Endodermal cell (in vitro differentiated cells): ENCODE data around the gene RBMS3. TPM values are rescaled to one million over a fixed set of nuclear protein-coding genes. Genes with fewer than 3 reads are reported as not detected.

Source experiments
- DNase-seq: peaks from one replicate; pipeline ENCODE4 v3.0.0-alpha.2; 2017
- H3K27ac ChIP-seq: 2 replicates; pipeline ENCODE4 v1.5.1; 2013; ENCODE audit warnings: mild to moderate bottlenecking, low read depth, low read length, moderate library complexity
- H3K27me3 ChIP-seq: 2 replicates; pipeline ENCODE4 v1.6.1; 2013; ENCODE audit warnings: mild to moderate bottlenecking, low read length, moderate library complexity; ENCODE audit not compliant: insufficient read depth, control insufficient read depth, poor library complexity, severe bottlenecking
- H3K36me3 ChIP-seq: 2 replicates; pipeline ENCODE4 v1.7.0; 2013; ENCODE audit warnings: mild to moderate bottlenecking, low read length, moderate library complexity; ENCODE audit not compliant: control insufficient read depth, insufficient read depth
- H3K4me1 ChIP-seq: one replicate; pipeline ENCODE4 v1.7.0; 2013; ENCODE audit warnings: low read length; ENCODE audit not compliant: control insufficient read depth, insufficient read depth
- H3K4me3 ChIP-seq: 2 replicates; pipeline ENCODE4 v1.5.1; 2013; ENCODE audit warnings: mild to moderate bottlenecking, low read length, moderate library complexity
- H3K9ac ChIP-seq: 2 replicates; pipeline ENCODE4 v1.6.1; 2013; ENCODE audit warnings: mild to moderate bottlenecking, low read length, moderate library complexity; ENCODE audit not compliant: poor library complexity, severe bottlenecking; ENCODE audit errors: extremely low read depth
- H3K9me3 ChIP-seq: 2 replicates; pipeline ENCODE4 v1.6.1; 2013; ENCODE audit warnings: mild to moderate bottlenecking, low read length, moderate library complexity; ENCODE audit not compliant: control insufficient read depth
- H3K27ac Mint-ChIP-seq: 2 replicates; pipeline ENCODE4 v1.8.0; 2020; ENCODE audit warnings: mixed read lengths
- H3K27me3 Mint-ChIP-seq: 2 replicates; pipeline ENCODE4 v1.8.0; 2021; ENCODE audit warnings: mild to moderate bottlenecking, mixed read lengths; ENCODE audit not compliant: insufficient read depth
- H3K36me3 Mint-ChIP-seq: 2 replicates; pipeline ENCODE4 v1.8.0; 2020; ENCODE audit warnings: low read depth, mixed read lengths
- H3K4me1 Mint-ChIP-seq: 2 replicates; pipeline ENCODE4 v1.8.0; 2020; ENCODE audit warnings: mixed read lengths
- H3K4me3 Mint-ChIP-seq: 2 replicates; pipeline ENCODE4 v1.8.0; 2020; ENCODE audit warnings: mild to moderate bottlenecking, moderate library complexity, mixed read lengths
- H3K9me3 Mint-ChIP-seq: 2 replicates; pipeline ENCODE4 v1.8.0; 2020; ENCODE audit warnings: mild to moderate bottlenecking, mixed read lengths
- WGBS, 2 experiments: methylation state at CpG; one replicate each; pipeline versions ENCODE4 v1.1.5 to v1.1.7; 2013; ENCODE audit warnings: missing lambda C conversion rate in 2 of 2, mixed read lengths in 1 of 2; ENCODE audit not compliant: insufficient coverage in 1 of 2, insufficient read length in 1 of 2; 5-methylcytosine and 5-hydroxymethylcytosine counted together
- total RNA-seq, 2 donors: library from RNA; stranded (reverse); fragmentation: NEBNext Ultra II Directional in 1 of 2; extraction: Animal tissue kit (Norgen Biotek cat#: 25700) in 1 of 2; gene quantifications; 2 replicates in 1 of 2; 3 replicates in 1 of 2; pipeline ENCODE4 v1.2.1, GENCODE V29; 2021
- TF ChIP-seq, protein P1 (sequence below): fragments of 200-600 bp; sonication (generic); conservative IDR thresholded peaks from 2 replicates; pipeline ENCODE4 v1.5.0; 2021; ENCODE audit warnings: antibody characterized with exemption, mild to moderate bottlenecking

RBMS3 gene
- total RNA-seq, 2 donors from 2014 or later: 2.0 to 7.3 TPM

- H3K27me3 Mint-ChIP-seq: no peaks in the 10 kb centered on the region
- Histone ChIP-seq H3K36me3 (no peaks in the 10 kb centered on the region), H3K9ac (no peak overlapping the region), H3K27me3 (no peaks in the 10 kb centered on the region), H3K27ac (no peak overlapping the region), H3K4me1 (no peaks in the 10 kb centered on the region), H3K9me3 (no peaks in the 10 kb centered on the region), H3K4me3 (no peak overlapping the region)
- H3K4me3 Mint-ChIP-seq: no peak overlapping the region
- H3K4me1 Mint-ChIP-seq: no peaks in the 10 kb centered on the region
- H3K9me3 Mint-ChIP-seq: peaks cover 3% of the 10 kb centered on the region
- TF ChIP-seq, protein P1, sequence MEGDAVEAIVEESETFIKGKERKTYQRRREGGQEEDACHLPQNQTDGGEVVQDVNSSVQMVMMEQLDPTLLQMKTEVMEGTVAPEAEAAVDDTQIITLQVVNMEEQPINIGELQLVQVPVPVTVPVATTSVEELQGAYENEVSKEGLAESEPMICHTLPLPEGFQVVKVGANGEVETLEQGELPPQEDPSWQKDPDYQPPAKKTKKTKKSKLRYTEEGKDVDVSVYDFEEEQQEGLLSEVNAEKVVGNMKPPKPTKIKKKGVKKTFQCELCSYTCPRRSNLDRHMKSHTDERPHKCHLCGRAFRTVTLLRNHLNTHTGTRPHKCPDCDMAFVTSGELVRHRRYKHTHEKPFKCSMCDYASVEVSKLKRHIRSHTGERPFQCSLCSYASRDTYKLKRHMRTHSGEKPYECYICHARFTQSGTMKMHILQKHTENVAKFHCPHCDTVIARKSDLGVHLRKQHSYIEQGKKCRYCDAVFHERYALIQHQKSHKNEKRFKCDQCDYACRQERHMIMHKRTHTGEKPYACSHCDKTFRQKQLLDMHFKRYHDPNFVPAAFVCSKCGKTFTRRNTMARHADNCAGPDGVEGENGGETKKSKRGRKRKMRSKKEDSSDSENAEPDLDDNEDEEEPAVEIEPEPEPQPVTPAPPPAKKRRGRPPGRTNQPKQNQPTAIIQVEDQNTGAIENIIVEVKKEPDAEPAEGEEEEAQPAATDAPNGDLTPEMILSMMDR: no peak
- 77 to 85% methylated on average over 3 of the region's 3 CpGs for WGBS, 2 experiments
- peaks cover 3% of the 10 kb centered on the region for H3K36me3 Mint-ChIP-seq
- H3K27ac Mint-ChIP-seq: no peak overlapping the region
- no peak for DNase-seq
Measured at GRCh38 chr3:29705906-29706844, 425.3 kb downstream of the RBMS3 start.

DNA sequence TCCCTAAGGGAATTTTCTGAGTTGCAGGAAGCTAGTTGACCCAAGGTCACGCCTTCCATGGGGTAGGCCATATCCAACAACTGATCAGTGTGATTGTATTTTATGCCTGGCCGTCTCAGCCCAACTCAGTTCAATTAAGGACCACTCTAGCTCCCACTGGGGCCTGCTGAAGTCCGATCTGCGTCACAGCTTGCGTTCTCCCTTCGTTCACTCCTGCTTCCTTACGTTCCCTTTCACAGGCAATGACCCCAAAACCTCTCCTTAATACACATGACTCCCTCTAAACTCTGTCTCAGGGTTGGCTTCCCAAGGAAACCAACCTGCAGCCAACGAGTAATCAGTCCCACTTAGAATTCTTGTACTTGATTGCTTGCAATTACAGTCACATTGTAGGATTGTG is 428.0 kb downstream of the RBMS3 start:
- TF ChIP-seq, protein P1: no peak
- no peaks in the 10 kb centered on the region for H3K27me3 Mint-ChIP-seq
- H3K9ac ChIP-seq: no peak overlapping the region
- H3K36me3 Mint-ChIP-seq: no peaks in the 10 kb centered on the region
- no peaks in the 10 kb centered on the region for H3K36me3 ChIP-seq
- H3K4me1 ChIP-seq: no peaks in the 10 kb centered on the region
- no peak overlapping the region for H3K4me3 ChIP-seq
- H3K27me3 ChIP-seq: no peaks in the 10 kb centered on the region
- 90 to 92% methylated on average over 6 to 8 of the region's 8 CpGs for WGBS, 2 experiments
- H3K9me3 Mint-ChIP-seq: no peaks in the 10 kb centered on the region
- no peaks in the 10 kb centered on the region for H3K4me1 Mint-ChIP-seq
- H3K27ac ChIP-seq: no peak overlapping the region
- DNase-seq: no peak
- no peak overlapping the region for H3K4me3 Mint-ChIP-seq
- no peaks in the 10 kb centered on the region for H3K9me3 ChIP-seq
- H3K27ac Mint-ChIP-seq: no peak overlapping the region

DNA sequence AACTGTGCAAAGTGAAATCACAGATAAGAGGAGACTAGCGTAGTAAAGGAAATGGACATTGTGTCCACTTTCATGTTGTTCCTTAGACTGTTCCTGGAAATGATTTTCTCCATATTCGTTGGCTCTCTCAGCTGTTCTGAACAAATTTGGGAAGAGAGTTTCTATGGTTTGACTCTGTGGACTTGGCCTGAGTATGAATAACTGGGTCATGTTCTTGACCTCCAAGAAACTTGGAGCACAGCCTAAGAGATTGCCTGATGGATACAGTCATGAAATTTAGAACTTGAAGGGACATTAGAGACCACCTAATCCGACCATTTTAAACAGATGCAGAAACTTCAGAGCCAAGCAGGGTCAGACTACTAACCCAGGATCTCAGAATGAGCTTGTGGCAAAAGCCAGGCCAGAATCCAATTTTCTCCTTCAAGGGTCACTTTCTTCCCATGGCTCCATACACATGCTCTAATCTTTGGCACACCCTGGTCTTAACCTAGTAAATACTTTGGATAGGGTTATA is 430.4 kb downstream of the RBMS3 start:
- TF ChIP-seq, protein P1: no peak
- no peaks in the 10 kb centered on the region for H3K27me3 ChIP-seq
- H3K27ac ChIP-seq: no peak overlapping the region
- Mint-ChIP-seq H3K27me3 (no peaks in the 10 kb centered on the region), H3K27ac (no peak overlapping the region), H3K4me3 (no peak overlapping the region), H3K36me3 (no peaks in the 10 kb centered on the region), H3K9me3 (no peaks in the 10 kb centered on the region), H3K4me1 (no peaks in the 10 kb centered on the region)
- H3K4me3 ChIP-seq: no peak overlapping the region
- H3K36me3 ChIP-seq: no peaks in the 10 kb centered on the region
- no peak overlapping the region for H3K9ac ChIP-seq
- no peaks in the 10 kb centered on the region for H3K9me3 ChIP-seq
- 89 to 93% methylated on average over 3 of the region's 3 CpGs for WGBS, 2 experiments
- no peak for DNase-seq
- H3K4me1 ChIP-seq: no peaks in the 10 kb centered on the region
